HG03095 (cell line): ENCODE measurements around the gene WTIP.
"Not testable (repeated sequence)": the region's sequence is repeated elsewhere in the genome, so short reads cannot be mapped to it uniquely, and the experiment has no call there.

Experiments used
- ATAC-seq: cut with Tn5 transposase; IDR thresholded peaks from one replicate; pipeline ENCODE4 v1.9.1; 2021; ENCODE audit warnings: moderate library complexity; ENCODE audit not compliant: unreplicated experiment

The WTIP gene

GRCh38 chr19:34502582-34503411 lies 21.2 kb downstream of the WTIP start:
- ATAC-seq = no peak

GRCh38 chr19:34503531-34504272 lies 22.1 kb downstream of the WTIP start:
- ATAC-seq = no peak

- ATAC-seq = no peak
Measured at GRCh38 chr19:34504273-34504808, 22.8 kb downstream of the WTIP start.

GRCh38 chr19:34504809-34505291 lies 23.3 kb downstream of the WTIP start:
- ATAC-seq = no peak

GRCh38 chr19:34505321-34506025 lies 23.9 kb downstream of the WTIP start:
- no peak for ATAC-seq

GRCh38 chr19:34506026-34506370 lies 24.4 kb downstream of the WTIP start:
- ATAC-seq = no peak

GRCh38 chr19:34507414-34508067 lies 26.0 kb downstream of the WTIP start:
- no peak for ATAC-seq

GRCh38 chr19:34508540-34508939 lies 27.0 kb downstream of the WTIP start:
- ATAC-seq = no peak

GRCh38 chr19:34510904-34511303 lies 29.3 kb downstream of the WTIP start:
- ATAC-seq = not testable (repeated sequence)

- ATAC-seq = no peak
Measured at GRCh38 chr19:34512254-34512822, 30.8 kb downstream of the WTIP start.

GRCh38 chr19:34513767-34514166 lies 32.2 kb downstream of the WTIP start:
- no peak for ATAC-seq

- ATAC-seq = no peak
Measured at GRCh38 chr19:34519602-34520001, 38.0 kb downstream of the WTIP start.

GRCh38 chr19:34523408-34523807 lies 41.9 kb downstream of the WTIP start:
- ATAC-seq = no peak

GRCh38 chr19:34525001-34525400 lies 43.4 kb downstream of the WTIP start:
- no peak for ATAC-seq

- ATAC-seq = no peak
Measured at GRCh38 chr19:34534206-34534605, 52.6 kb downstream of the WTIP start.

GRCh38 chr19:34539396-34539795 lies 57.8 kb downstream of the WTIP start:
- ATAC-seq = no peak

GRCh38 chr19:34540811-34541557 lies 59.4 kb downstream of the WTIP start:
- ATAC-seq = no peak

GRCh38 chr19:34549833-34550232 lies 68.3 kb downstream of the WTIP start:
- no peak for ATAC-seq

GRCh38 chr19:34555447-34555846 lies 73.9 kb downstream of the WTIP start:
- no peak for ATAC-seq

GRCh38 chr19:34556488-34556887 lies 74.9 kb downstream of the WTIP start:
- no peak for ATAC-seq
